Mesenchymal stem cell (in vitro differentiated cells and primary cell): ENCODE data around the gene KCTD17.

Source experiments
- DNase-seq: peaks from one replicate; pipeline ENCODE4 v3.0.0-alpha.2; 2013
- H2AFZ ChIP-seq: one replicate; pipeline ENCODE4 v1.6.1; 2013; ENCODE audit warnings: low read depth, mild to moderate bottlenecking, control low read depth, inconsistent platforms, low read length, moderate library complexity
- H2AK5ac ChIP-seq: 2 replicates; pipeline ENCODE4 v1.6.1; 2013; ENCODE audit warnings: low read length, moderate library complexity, mild to moderate bottlenecking, inconsistent platforms; ENCODE audit not compliant: severe bottlenecking
- H2BK120ac ChIP-seq: one replicate; pipeline ENCODE4 v1.6.1; 2013; ENCODE audit warnings: low read depth, mild to moderate bottlenecking, inconsistent platforms, low read length, moderate library complexity
- H2BK12ac ChIP-seq, 2 experiments: one replicate each; pipeline ENCODE4 v1.6.1; 2013; ENCODE audit warnings: inconsistent platforms in 2 of 2, low read length in 2 of 2, mild to moderate bottlenecking in 2 of 2, moderate library complexity in 2 of 2, control low read depth in 1 of 2
- H2BK15ac ChIP-seq: one replicate; pipeline ENCODE4 v1.6.1; 2013; ENCODE audit warnings: mild to moderate bottlenecking, low read depth, inconsistent platforms; ENCODE audit not compliant: poor library complexity, severe bottlenecking
- H2BK5ac ChIP-seq: 2 replicates; pipeline ENCODE4 v1.6.1; 2013; ENCODE audit warnings: low read depth, mild to moderate bottlenecking, low read length, control low read depth, inconsistent platforms; ENCODE audit not compliant: poor library complexity, severe bottlenecking
- H3K14ac ChIP-seq, 2 experiments: one replicate each; pipeline ENCODE4 v1.6.1; 2013; ENCODE audit warnings: inconsistent platforms in 2 of 2, low read length in 2 of 2, control low read depth in 1 of 2, mild to moderate bottlenecking in 1 of 2, moderate library complexity in 1 of 2
- H3K18ac ChIP-seq, 2 experiments: one replicate each; pipeline ENCODE4 v1.6.1; 2013; ENCODE audit warnings: inconsistent platforms in 2 of 2, low read length in 2 of 2, control low read depth in 1 of 2, low read depth in 1 of 2, mild to moderate bottlenecking in 1 of 2
- H3K23ac ChIP-seq, 2 experiments: one replicate each; pipeline ENCODE4 v1.6.1; 2013; ENCODE audit warnings: inconsistent platforms in 2 of 2, low read length in 2 of 2, mild to moderate bottlenecking in 2 of 2, moderate library complexity in 2 of 2, control low read depth in 1 of 2
- H3K27ac ChIP-seq: 2 replicates; pipeline ENCODE4 v1.5.1; 2013; ENCODE audit warnings: mild to moderate bottlenecking, moderate library complexity, low read length, control low read depth, inconsistent platforms; ENCODE audit not compliant: poor library complexity, severe bottlenecking
- H3K27me3 ChIP-seq, 2 experiments: 2 replicates each; pipeline versions ENCODE4 v1.6.1 to v1.7.0; 2013; ENCODE audit warnings: low read length in 2 of 2, mild to moderate bottlenecking in 2 of 2, moderate library complexity in 2 of 2, control low read depth in 1 of 2, inconsistent platforms in 1 of 2; ENCODE audit not compliant: control insufficient read depth in 1 of 2, insufficient read depth in 1 of 2
- H3K36me3 ChIP-seq, 2 experiments: 2 replicates each; pipeline versions ENCODE4 v1.6.1 to v1.7.0; 2013; ENCODE audit warnings: low read length in 2 of 2, control low read depth in 1 of 2, inconsistent platforms in 1 of 2, low read depth in 1 of 2, mild to moderate bottlenecking in 1 of 2; ENCODE audit not compliant: insufficient read depth in 2 of 2, control insufficient read depth in 1 of 2
- H3K4ac ChIP-seq, 2 experiments: one replicate each; pipeline ENCODE4 v1.6.1; 2013; ENCODE audit warnings: inconsistent platforms in 2 of 2, low read length in 2 of 2, mild to moderate bottlenecking in 2 of 2, moderate library complexity in 2 of 2, control low read depth in 1 of 2, low read depth in 1 of 2
- H3K4me1 ChIP-seq: 2 replicates; pipeline ENCODE4 v1.6.1; 2013; ENCODE audit warnings: low read depth, low read length, control low read depth; ENCODE audit not compliant: control insufficient read depth, insufficient read depth
- H3K4me2 ChIP-seq: 2 replicates; pipeline ENCODE4 v1.6.1; 2013; ENCODE audit warnings: low read length, mild to moderate bottlenecking, inconsistent platforms; ENCODE audit not compliant: poor library complexity, severe bottlenecking
- H3K4me3 ChIP-seq, 2 experiments: 2 replicates each; pipeline versions ENCODE4 v1.5.1 to v1.7.0; 2013; ENCODE audit warnings: low read length in 2 of 2, mild to moderate bottlenecking in 2 of 2, control low read depth in 1 of 2, low read depth in 1 of 2; ENCODE audit not compliant: insufficient read depth in 1 of 2
- H3K79me1 ChIP-seq: replicated peaks from 2 replicates; pipeline ENCODE4 v1.6.1; 2013; ENCODE audit warnings: mild to moderate bottlenecking, control low read depth, low read length, inconsistent platforms; ENCODE audit not compliant: poor library complexity, severe bottlenecking
- H3K9ac ChIP-seq: 2 replicates; pipeline ENCODE4 v1.7.0; 2013; ENCODE audit warnings: mild to moderate bottlenecking, low read length, moderate library complexity
- H3K9me3 ChIP-seq: 2 replicates; pipeline ENCODE4 v1.7.0; 2013; ENCODE audit warnings: mild to moderate bottlenecking, low read length; ENCODE audit not compliant: control insufficient read depth
- H4K8ac ChIP-seq: one replicate; pipeline ENCODE4 v1.6.1; 2013; ENCODE audit warnings: inconsistent platforms, mild to moderate bottlenecking, low read length, moderate library complexity
- H4K91ac ChIP-seq: one replicate; pipeline ENCODE4 v1.6.1; 2013; ENCODE audit warnings: mild to moderate bottlenecking, low read length, inconsistent platforms
- WGBS: methylation state at CpG from one replicate; pipeline ENCODE4 v1.1.7; 2013; ENCODE audit warnings: mixed read lengths; 5-methylcytosine and 5-hydroxymethylcytosine counted together

Gene KCTD17

DNA sequence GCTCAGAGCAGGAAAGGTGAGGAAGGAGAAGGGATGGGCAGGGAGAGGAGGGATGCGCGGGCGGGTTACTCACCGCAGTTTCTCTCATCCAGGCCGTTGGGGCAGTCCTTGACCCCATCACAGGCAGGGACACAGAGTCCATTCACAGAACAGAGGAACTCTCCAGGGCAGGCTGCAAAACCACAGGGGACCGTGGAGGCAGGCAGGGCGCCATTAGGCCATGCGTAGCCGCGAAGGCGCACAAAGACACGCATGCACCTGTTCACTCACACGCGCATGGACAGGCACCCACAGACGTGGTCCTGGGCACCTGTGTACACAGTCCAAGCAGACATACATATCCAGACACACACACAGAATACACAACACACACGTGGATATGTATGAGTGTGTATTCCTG lies 23.0 kb downstream of the KCTD17 start:
- Histone ChIP-seq H3K14ac (peak overlapping the region in 1 of 2 experiments; percentile 7), H3K4me1 (no peaks in the 10 kb centered on the region), H3K23ac (no peak overlapping the region), H2BK120ac (no peak overlapping the region), H4K8ac (no peak overlapping the region), H3K4me2 (no peak overlapping the region), H3K9me3 (peaks cover 2% of the 10 kb centered on the region), H2BK5ac (no peak overlapping the region), H3K79me1 (no peaks in the 10 kb centered on the region), H2AK5ac (no peak overlapping the region), H3K27ac (no peak overlapping the region), H4K91ac (no peak overlapping the region), H3K27me3 (peaks cover 52 to 72% of the 10 kb centered on the region in 2 experiments), H3K36me3 (no peaks in the 10 kb centered on the region), H3K4me3 (no peak overlapping the region), H2BK15ac (no peak overlapping the region), H3K18ac (no peak overlapping the region), H2BK12ac (no peak overlapping the region), H3K9ac (no peak overlapping the region), H2AFZ (no peak overlapping the region), H3K4ac (no peak overlapping the region)
- WGBS: 87% methylated on average over 16 of the region's 16 CpGs
- no peak for DNase-seq

- Histone ChIP-seq H3K36me3 (no peaks in the 10 kb centered on the region), H3K14ac (no peak overlapping the region), H3K4ac (no peak overlapping the region), H2BK12ac (no peak overlapping the region), H4K91ac (no peak overlapping the region), H2BK120ac (no peak overlapping the region), H3K18ac (no peak overlapping the region), H3K27ac (no peak overlapping the region), H3K23ac (no peak overlapping the region), H3K9ac (no peak overlapping the region), H2AK5ac (no peak overlapping the region), H2BK15ac (no peak overlapping the region), H3K9me3 (peaks cover 2% of the 10 kb centered on the region), H4K8ac (no peak overlapping the region), H3K4me2 (no peak overlapping the region), H3K4me1 (no peaks in the 10 kb centered on the region), H3K4me3 (no peak overlapping the region), H3K27me3 (peaks cover 47 to 67% of the 10 kb centered on the region in 2 experiments), H2AFZ (no peak overlapping the region), H3K79me1 (no peaks in the 10 kb centered on the region), H2BK5ac (no peak overlapping the region)
- DNase-seq: no peak
- 87% methylated on average over 17 of the region's 17 CpGs for WGBS
Measured at GRCh38 chr22:37075046-37075445, 23.5 kb downstream of the KCTD17 start.

DNA sequence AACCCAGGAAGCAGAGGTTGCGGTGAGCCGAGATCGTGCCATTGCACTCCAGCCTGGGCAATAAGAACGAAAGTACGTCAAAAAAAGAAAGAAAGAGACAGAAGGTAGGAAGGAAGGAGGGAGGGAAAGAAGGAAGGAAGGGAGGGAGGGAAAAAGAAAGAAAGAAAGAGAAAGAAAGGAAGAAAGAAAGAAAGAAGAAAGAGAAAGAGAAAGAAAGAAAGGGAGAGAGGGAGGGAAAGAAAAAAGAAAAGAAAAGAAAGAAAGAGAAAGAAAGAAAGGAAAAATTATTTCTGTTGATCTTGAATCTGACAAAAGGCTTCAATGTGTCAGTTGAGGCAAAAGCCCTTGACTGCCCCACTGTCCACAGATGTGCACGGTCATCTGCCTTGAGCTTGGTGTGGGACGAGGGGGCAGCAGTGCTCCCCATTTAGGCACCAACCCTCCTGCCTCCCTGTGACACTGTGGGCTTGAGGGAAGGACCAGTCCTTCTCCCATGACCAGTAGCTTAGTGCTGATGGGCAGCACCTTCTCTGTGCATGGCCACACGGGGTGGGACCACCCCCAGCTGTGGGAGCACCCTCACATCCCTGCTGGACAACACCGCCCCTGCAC lies 24.4 kb downstream of the KCTD17 start:
- Histone ChIP-seq H2BK120ac (no peak overlapping the region), H2AFZ (no peak overlapping the region), H3K36me3 (no peaks in the 10 kb centered on the region), H3K18ac (no peak overlapping the region), H2BK5ac (no peak overlapping the region), H3K4me2 (no peak overlapping the region), H2AK5ac (no peak overlapping the region), H3K79me1 (no peaks in the 10 kb centered on the region), H4K91ac (no peak overlapping the region), H3K9ac (no peak overlapping the region), H4K8ac (no peak overlapping the region), H3K14ac (peak overlapping the region in 1 of 2 experiments; percentile 1), H3K27ac (no peak overlapping the region), H3K4me1 (no peaks in the 10 kb centered on the region), H2BK12ac (no peak overlapping the region), H3K23ac (no peak overlapping the region), H3K9me3 (peaks cover 2% of the 10 kb centered on the region), H3K4me3 (no peak overlapping the region), H3K27me3 (peaks cover 43 to 58% of the 10 kb centered on the region in 2 experiments), H3K4ac (no peak overlapping the region), H2BK15ac (no peak overlapping the region)
- no peak for DNase-seq
- WGBS: 84% methylated on average over 9 of the region's 9 CpGs

- Histone ChIP-seq H3K79me1 (no peaks in the 10 kb centered on the region), H3K27ac (no peak overlapping the region), H3K9ac (no peak overlapping the region), H2AK5ac (no peak overlapping the region), H3K4me1 (no peaks in the 10 kb centered on the region), H2BK120ac (no peak overlapping the region), H3K4ac (no peak overlapping the region), H3K4me2 (no peak overlapping the region), H3K18ac (no peak overlapping the region), H4K8ac (no peak overlapping the region), H3K4me3 (no peak overlapping the region), H2AFZ (no peak overlapping the region), H4K91ac (no peak overlapping the region), H3K23ac (no peak overlapping the region), H2BK15ac (peak overlapping the region; percentile 30), H3K27me3 (peaks cover 46 to 54% of the 10 kb centered on the region in 2 experiments), H3K36me3 (no peaks in the 10 kb centered on the region), H2BK5ac (no peak overlapping the region), H3K9me3 (no peaks in the 10 kb centered on the region), H2BK12ac (no peak overlapping the region), H3K14ac (no peak overlapping the region)
- peak; percentile 50 for DNase-seq
- 37% methylated on average over 15 of the region's 15 CpGs for WGBS
Measured at GRCh38 chr22:37077802-37078448, 26.4 kb downstream of the KCTD17 start.
